ENCODE measurements around the gene MYO1D. TPM values are rescaled to one million over a fixed set of nuclear protein-coding genes. Genes with fewer than 3 reads are reported as not detected.
"Not testable (repeated sequence)": the region's sequence is repeated elsewhere in the genome, so short reads cannot be mapped to it uniquely, and the experiment has no call there.

MYO1D gene
- total and polyA plus RNA-seq, 9 donors: 20.9 to 62.2 (median 53.8) TPM

DNA sequence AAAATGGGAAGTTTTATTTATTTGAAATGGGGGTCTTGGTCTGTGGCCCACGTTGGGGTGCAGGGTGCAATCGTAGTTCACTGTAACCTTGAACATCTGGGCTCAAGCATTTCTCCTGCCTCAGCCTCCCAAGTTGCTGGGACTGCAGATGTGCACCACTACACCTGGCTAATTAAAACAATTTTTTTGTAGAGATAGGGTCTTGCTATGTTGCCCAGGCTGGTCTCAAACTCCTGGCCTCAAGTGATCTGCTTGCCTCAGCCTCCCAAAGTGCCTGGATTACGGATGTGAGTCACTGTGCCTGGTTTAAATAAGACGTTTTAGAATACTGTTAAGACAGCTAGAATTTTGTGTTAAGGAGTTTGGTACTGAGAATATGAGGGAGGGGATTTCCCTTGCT is 416.9 kb downstream of the MYO1D start:
- 88 to 90% (median 88%) methylated on average over 4 of the region's 4 CpGs for WGBS, 3 donors
- no peaks in the 10 kb centered on the region for H3K4me1 ChIP-seq (ENCODE audit: insufficient read depth)
- intact Hi-C loops (cut with DNase I): no loop called here
- H3K27ac ChIP-seq: no peak overlapping the region
- H3K9me3 ChIP-seq: no peaks in the 10 kb centered on the region
- TF ChIP-seq POLR2A (IDR thresholded peaks at IDR 0.05): no peak
- TF ChIP-seq EP300 (IDR thresholded peaks at IDR 0.05): no peak
- TF ChIP-seq, protein P1, sequence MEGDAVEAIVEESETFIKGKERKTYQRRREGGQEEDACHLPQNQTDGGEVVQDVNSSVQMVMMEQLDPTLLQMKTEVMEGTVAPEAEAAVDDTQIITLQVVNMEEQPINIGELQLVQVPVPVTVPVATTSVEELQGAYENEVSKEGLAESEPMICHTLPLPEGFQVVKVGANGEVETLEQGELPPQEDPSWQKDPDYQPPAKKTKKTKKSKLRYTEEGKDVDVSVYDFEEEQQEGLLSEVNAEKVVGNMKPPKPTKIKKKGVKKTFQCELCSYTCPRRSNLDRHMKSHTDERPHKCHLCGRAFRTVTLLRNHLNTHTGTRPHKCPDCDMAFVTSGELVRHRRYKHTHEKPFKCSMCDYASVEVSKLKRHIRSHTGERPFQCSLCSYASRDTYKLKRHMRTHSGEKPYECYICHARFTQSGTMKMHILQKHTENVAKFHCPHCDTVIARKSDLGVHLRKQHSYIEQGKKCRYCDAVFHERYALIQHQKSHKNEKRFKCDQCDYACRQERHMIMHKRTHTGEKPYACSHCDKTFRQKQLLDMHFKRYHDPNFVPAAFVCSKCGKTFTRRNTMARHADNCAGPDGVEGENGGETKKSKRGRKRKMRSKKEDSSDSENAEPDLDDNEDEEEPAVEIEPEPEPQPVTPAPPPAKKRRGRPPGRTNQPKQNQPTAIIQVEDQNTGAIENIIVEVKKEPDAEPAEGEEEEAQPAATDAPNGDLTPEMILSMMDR (IDR thresholded peaks at IDR 0.05): no peak
- H3K4me3 ChIP-seq: no peak overlapping the region
- DNase-seq: no peak
- no peaks in the 10 kb centered on the region for H3K27me3 ChIP-seq
- no peaks in the 10 kb centered on the region for H3K36me3 ChIP-seq

DNA sequence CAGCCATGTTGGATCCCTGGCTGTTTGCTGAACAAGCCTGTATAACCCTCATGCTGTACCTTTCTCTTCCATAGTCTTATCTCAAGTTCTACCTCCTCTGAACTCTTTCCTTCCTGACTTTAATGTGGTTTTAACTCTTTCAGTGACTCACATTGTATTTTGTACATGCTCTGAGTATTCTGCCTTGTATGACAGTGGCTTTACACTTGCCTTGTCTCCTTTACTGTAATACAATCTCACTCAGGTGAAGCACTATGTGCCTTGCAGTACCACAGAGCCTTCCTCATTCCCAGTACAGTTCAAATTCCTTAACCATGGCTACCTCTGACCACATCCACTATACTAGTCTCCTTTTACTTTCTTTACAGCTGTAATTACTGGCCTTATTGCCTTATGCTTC is 418.6 kb downstream of the MYO1D start:
- no peaks in the 10 kb centered on the region for H3K36me3 ChIP-seq
- no peak overlapping the region for H3K27ac ChIP-seq
- no peaks in the 10 kb centered on the region for H3K27me3 ChIP-seq
- H3K9me3 ChIP-seq: no peaks in the 10 kb centered on the region
- no peak overlapping the region for H3K4me3 ChIP-seq
- intact Hi-C loops (cut with DNase I): no loop called here
- TF ChIP-seq POLR2A (IDR thresholded peaks at IDR 0.05): no peak
- TF ChIP-seq, protein P1 (IDR thresholded peaks at IDR 0.05): no peak
- DNase-seq: no peak
- H3K4me1 ChIP-seq (ENCODE audit: insufficient read depth): no peaks in the 10 kb centered on the region

DNA sequence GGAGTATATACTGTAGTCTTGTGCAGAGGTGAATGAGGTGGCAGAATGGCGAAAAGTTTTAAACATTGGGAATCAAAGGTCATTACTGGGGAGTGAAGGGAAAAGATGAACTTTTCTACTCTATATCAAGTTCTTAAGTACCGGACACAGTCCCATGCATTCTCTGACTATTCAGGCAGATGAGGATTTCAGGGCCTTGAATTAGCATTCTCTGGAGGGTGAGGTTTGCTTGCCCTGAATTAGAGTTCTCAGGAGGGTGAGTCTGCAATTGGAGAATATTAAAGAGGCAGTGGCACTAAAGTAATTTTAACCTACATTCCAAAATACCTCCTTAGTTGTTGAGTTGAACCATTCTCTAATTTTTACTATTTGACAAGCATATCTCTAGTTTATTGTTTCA is 423.6 kb downstream of the MYO1D start:
- 93 to 97% (median 96%) methylated on average over 2 of the region's 2 CpGs for WGBS, 3 donors
- H3K36me3 ChIP-seq: no peaks in the 10 kb centered on the region
- no peak overlapping the region for H3K4me3 ChIP-seq
- no peak overlapping the region for H3K27ac ChIP-seq
- TF ChIP-seq POLR2A (IDR thresholded peaks at IDR 0.05) (no peak), EP300 (IDR thresholded peaks at IDR 0.05) (no peak)
- TF ChIP-seq, protein P1 (IDR thresholded peaks at IDR 0.05): no peak
- H3K27me3 ChIP-seq: no peaks in the 10 kb centered on the region
- H3K4me1 ChIP-seq (ENCODE audit: insufficient read depth): no peaks in the 10 kb centered on the region
- no peaks in the 10 kb centered on the region for H3K9me3 ChIP-seq
- no peak for DNase-seq
- intact Hi-C loops (cut with DNase I): no loop called here

DNA sequence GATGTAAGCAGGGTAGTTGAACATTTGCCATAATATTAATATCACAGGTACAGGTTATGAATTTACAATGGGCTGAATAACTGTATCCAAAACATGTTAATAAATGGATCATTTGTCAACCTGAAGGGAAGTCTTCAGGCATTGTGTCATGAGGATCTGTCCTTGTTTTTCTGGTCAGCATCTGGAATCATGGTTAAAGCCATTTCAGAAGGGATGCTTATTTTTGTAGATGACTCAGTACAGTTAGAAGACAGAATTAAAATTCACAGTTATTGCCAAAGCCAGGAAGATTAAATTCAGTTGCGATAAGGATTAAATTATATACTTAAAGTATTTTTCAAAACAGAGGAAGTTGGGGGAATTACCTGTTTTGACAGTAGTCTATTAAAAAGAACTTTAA is 424.6 kb downstream of the MYO1D start:
- Histone ChIP-seq H3K4me1 (ENCODE audit: insufficient read depth) (no peaks in the 10 kb centered on the region), H3K36me3 (no peaks in the 10 kb centered on the region), H3K27ac (no peak overlapping the region), H3K9me3 (no peaks in the 10 kb centered on the region), H3K27me3 (no peaks in the 10 kb centered on the region), H3K4me3 (no peak overlapping the region)
- intact Hi-C loops (cut with DNase I): no loop called here
- no peak for DNase-seq
- no peak for TF ChIP-seq POLR2A (IDR thresholded peaks at IDR 0.05)
- TF ChIP-seq, protein P1 (IDR thresholded peaks at IDR 0.05): no peak
- 85 to 98% (median 96%) methylated on average over 1 of the region's 1 CpG for WGBS, 3 donors

DNA sequence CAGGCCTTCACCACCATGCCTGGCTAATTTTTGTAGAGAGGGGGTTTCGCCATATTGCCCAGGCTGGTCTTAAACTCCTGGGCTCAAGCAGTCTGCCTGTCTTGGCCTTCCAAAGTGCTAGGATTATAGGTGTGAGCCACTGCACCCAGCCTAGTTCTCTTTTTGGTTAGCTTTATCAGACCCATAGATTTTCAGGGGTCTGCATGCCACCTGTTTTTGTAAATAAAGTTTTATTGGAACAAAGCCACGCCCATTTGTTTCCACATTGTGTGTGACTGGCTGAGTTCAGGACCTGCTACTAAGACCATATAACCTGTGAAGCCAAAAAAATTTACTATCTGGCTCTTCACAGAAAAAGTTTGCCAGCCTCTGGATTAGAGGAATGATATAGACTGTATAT is 425.0 kb downstream of the MYO1D start:
- no peaks in the 10 kb centered on the region for H3K36me3 ChIP-seq
- WGBS, 3 donors: 76 to 99% (median 97%) methylated on average over 2 of the region's 2 CpGs
- intact Hi-C loops (cut with DNase I): no loop called here

DNA sequence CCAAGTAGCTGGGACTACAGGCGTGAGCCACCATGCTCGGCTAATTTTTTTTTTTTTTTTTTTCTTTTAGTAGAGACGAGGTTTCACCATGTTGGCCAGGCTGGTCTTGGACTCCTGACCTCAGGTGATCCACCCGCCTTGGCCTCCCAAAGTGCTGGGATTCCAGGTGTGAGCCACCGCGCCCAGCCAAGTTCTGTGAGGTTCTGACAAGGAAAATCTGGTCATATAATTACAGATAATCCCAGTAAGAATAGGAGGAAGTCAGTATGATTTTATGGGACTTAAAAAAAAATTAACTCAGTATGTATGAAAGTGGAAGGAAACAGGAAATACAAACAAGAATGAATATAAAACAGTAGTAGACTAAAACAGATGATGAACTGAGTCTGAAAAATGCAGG is 426.5 kb downstream of the MYO1D start:
- H3K36me3 ChIP-seq; intact Hi-C loops (cut with DNase I); H3K4me3 ChIP-seq; H3K4me1 ChIP-seq (ENCODE audit: insufficient read depth); H3K27me3 ChIP-seq; H3K9me3 ChIP-seq; H3K27ac ChIP-seq; DNase-seq: not testable (repeated sequence)
- WGBS, 3 donors: 91 to 96% (median 94%) methylated on average over 6 of the region's 6 CpGs

More for the DNA sequence above, 425.0 kb downstream of the MYO1D start:
- no peak overlapping the region for H3K4me3 ChIP-seq
- TF ChIP-seq, protein P1 (IDR thresholded peaks at IDR 0.05): no peak
- TF ChIP-seq POLR2A (IDR thresholded peaks at IDR 0.05) (no peak), EP300 (IDR thresholded peaks at IDR 0.05) (no peak)
- no peak for DNase-seq
- H3K4me1 ChIP-seq (ENCODE audit: insufficient read depth): no peaks in the 10 kb centered on the region
- H3K27me3 ChIP-seq: no peaks in the 10 kb centered on the region
- no peak overlapping the region for H3K27ac ChIP-seq
- H3K9me3 ChIP-seq: no peaks in the 10 kb centered on the region
